Umbilical cord (tissue), 2 donors: ENCODE results near the gene CSF2RB. TPM values are rescaled to one million over a fixed set of nuclear protein-coding genes. Genes with fewer than 3 reads are reported as not detected.

ENCODE experiments used
- DNase-seq: peaks from one replicate; pipeline ENCODE4 v3.0.0-alpha.2; 2015; ENCODE audit warnings: low spot score
- total RNA-seq: library from RNA; depleted of rRNA; stranded (reverse); fragments of >200 nt; gene quantifications from one replicate; pipeline ENCODE4 v1.2.3, GENCODE V29; 2014; ENCODE audit warnings: low replicate concordance; ENCODE audit not compliant: insufficient read depth

The CSF2RB gene
- total RNA-seq, 1 donor from 2014 or later, result 8.7 TPM

GRCh38 chr22:36935694-36936093 lies 22.3 kb downstream of the CSF2RB start:
- no peak for DNase-seq

- no peak for DNase-seq
These were observed 23.1 kb downstream of the CSF2RB start for GRCh38 chr22:36936362-36937116.

DNA sequence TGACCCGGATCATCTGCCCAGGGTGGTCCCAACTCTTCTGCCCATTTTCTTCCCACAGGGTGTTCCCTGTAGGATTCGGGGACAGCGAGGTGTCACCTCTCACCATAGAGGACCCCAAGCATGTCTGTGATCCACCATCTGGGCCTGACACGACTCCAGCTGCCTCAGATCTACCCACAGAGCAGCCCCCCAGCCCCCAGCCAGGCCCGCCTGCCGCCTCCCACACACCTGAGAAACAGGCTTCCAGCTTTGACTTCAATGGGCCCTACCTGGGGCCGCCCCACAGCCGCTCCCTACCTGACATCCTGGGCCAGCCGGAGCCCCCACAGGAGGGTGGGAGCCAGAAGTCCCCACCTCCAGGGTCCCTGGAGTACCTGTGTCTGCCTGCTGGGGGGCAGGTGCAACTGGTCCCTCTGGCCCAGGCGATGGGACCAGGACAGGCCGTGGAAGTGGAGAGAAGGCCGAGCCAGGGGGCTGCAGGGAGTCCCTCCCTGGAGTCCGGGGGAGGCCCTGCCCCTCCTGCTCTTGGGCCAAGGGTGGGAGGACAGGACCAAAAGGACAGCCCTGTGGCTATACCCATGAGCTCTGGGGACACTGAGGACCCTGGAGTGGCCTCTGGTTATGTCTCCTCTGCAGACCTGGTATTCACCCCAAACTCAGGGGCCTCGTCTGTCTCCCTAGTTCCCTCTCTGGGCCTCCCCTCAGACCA lies 24.0 kb downstream of the CSF2RB start:
- DNase-seq, result no peak

DNA sequence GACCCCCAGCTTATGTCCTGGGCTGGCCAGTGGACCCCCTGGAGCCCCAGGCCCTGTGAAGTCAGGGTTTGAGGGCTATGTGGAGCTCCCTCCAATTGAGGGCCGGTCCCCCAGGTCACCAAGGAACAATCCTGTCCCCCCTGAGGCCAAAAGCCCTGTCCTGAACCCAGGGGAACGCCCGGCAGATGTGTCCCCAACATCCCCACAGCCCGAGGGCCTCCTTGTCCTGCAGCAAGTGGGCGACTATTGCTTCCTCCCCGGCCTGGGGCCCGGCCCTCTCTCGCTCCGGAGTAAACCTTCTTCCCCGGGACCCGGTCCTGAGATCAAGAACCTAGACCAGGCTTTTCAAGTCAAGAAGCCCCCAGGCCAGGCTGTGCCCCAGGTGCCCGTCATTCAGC lies 24.6 kb downstream of the CSF2RB start:
- DNase-seq, result no peak

DNA sequence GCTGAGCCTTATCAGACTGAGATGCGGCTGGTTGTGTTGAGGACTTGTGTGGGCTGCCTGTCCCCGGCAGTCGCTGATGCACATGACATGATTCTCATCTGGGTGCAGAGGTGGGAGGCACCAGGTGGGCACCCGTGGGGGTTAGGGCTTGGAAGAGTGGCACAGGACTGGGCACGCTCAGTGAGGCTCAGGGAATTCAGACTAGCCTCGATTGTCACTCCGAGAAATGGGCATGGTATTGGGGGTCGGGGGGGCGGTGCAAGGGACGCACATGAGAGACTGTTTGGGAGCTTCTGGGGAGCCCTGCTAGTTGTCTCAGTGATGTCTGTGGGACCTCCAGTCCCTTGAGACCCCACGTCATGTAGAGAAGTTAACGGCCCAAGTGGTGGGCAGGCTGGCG lies 25.5 kb downstream of the CSF2RB start:
- no peak for DNase-seq

DNA sequence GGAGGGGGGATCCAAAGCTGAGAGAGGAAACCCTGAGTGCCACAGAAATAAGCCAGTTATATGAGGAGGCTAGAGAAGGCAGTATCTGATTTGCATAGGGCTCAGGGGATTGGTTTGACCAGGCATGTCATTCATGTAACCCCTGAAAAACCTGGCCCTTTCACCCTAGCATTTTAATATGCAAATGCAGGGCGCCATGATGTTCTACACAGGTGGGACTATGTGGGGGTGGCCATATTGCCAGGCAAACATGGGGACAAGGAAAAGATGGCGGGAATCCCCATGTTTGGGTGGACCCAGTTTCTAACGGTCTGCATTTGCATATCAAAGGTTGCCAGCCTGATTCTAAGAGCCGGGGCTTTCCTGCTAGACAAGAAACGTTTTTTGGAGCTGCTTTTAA lies 27.2 kb downstream of the CSF2RB start:
- no peak for DNase-seq

DNA sequence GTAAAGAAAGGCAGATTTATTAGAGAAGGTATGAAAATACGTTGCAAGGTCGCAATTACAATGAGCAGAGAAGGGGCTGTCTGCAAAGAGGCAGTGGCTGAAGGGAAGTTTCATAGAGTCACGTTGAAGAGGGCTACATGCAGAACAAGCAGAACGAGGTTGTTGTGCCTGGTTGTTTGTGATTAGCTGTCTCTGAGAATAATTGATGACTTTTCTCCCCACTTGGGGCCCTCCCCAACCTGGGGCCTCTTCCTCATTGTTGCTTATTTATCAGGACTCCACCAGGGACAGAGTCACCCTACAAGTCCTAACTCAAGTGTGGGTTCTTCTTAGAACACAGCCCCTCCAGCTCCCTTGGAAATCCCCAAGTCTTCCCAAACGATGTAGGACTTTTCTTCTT lies 29.1 kb downstream of the CSF2RB start:
- DNase-seq, result no peak

- peak; percentile 21 for DNase-seq
These were observed 33.2 kb downstream of the CSF2RB start for GRCh38 chr22:36946421-36947158.

GRCh38 chr22:36948273-36949225 lies 35.1 kb downstream of the CSF2RB start:
- no peak for DNase-seq

- no peak for DNase-seq
These were observed 37.6 kb downstream of the CSF2RB start for GRCh38 chr22:36950797-36951590.

DNA sequence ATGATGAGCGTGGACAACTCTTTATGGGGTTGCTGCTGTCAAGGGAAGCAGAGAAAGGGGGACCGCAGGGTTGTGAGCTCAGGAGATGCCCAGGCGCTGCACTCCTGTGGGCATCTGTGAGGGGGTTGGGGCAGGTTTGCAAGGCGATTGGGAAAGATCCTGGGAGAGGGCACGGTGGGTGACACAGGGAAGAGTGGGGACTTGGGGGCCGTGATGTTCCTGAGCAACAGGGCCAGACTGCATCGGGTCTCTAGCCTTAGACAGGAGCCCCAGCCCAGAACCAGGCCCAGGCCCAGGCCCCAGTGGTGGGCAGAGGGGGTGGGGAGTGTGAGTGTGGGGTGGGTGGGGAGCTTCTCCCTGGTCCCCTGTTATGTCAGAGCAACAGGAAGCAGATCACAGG lies 38.3 kb downstream of the CSF2RB start:
- DNase-seq, result no peak

DNA sequence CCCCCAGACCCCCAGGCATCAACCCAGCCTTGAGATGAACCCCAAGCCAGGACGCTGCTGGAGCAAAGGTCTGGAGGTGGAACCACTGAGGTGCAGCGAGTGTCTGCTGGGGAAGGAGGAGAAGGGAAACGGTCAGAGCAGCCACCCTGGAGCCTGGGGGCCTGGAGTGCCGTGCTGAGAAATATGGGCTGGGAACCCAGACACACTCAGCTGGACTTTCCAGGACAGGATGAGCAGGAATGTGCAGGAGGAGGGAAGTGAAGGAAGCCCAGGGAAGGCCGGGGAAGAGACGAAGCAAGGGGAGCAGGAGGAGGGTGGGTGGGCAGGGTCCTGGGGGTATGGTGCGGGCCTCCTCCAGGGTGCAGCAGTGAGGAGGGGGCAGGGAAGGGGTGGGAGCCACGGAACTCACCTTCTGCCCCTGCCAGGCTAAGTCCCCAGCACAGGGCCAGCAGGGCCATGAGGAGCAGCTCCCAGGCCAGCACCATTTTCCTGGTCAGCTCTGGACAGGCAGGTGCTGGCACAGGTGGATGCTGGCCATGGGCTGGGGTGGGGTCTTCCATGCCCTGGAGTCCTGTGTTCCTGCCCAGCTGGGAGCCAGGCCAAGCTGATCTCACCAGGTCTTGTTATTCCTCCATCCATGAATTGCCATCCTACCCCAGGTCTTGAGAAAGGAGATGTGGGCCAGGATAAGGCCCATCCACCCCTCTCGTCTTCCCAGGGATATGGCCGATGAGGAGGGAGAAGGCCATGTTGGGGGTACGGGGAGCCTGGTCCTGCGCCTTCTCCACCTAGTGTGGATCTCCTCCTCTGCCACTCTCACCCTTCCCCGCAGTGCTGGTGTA lies 40.0 kb downstream of the CSF2RB start:
- no peak for DNase-seq

GRCh38 chr22:36954251-36955014 lies 41.0 kb downstream of the CSF2RB start:
- DNase-seq, result no peak

GRCh38 chr22:36955691-36956090 lies 42.3 kb downstream of the CSF2RB start:
- no peak for DNase-seq

GRCh38 chr22:36958366-36958765 lies 44.9 kb downstream of the CSF2RB start:
- no peak for DNase-seq

DNA sequence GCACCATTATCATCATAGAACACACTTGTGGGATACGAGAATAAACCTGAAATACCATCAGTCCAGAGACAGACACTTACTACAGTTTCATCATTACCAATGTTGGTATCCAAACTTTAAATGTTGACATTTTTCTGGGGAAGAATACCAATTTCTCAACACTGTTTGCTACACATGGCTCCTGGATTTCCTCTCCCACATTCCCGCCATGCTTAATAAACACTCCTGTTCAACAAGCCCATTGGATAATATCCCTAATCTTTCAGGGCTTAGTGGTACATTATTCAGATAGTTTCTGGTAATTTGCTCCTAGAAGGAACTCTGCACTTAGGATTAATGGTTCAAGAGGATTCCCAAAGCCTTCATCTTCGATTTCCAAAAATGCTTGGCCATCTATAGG lies 48.2 kb downstream of the CSF2RB start:
- no peak for DNase-seq

GRCh38 chr22:36963302-36963701 lies 49.9 kb downstream of the CSF2RB start:
- DNase-seq, result no peak

DNA sequence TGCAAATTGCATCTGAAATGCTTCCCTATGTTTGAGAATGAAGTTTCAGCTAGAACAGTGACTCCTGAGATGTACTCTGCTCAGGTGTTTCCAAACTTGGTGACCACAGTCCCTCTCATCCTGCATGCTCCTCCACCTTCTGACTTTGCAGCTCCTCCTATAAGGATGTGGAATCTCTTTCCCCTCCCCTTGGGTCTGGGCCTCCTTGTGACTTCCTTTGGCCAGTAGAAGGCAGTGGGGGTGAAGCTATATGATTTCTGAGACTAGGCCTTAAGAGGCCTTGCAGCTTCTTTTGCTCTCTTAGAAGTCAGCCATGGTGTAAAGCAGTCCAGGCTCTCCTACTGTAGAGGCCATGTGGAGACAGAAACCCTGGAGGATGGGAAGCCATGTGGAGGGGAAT lies 50.7 kb downstream of the CSF2RB start:
- DNase-seq, result no peak

DNA sequence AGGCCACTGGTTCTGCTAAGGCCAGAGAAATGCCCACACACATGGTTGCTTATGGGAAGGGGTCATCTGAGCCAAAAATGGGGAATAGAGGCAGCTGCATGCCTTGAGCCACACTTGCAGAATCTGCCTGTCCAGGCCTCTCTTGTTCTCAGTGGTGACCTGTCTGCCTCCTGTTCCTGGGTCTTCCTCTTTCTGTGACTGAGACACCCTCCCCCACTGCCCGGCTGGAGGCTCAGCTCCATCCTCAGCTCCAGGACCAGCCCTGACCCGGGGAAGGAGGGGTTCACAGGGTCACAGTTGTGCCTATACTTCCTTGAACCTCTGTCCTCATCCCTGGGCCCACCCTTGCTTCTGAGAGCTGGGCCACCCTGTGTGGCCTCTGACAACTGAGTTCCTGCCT lies 52.3 kb downstream of the CSF2RB start:
- DNase-seq, result no peak
